Nucleus accumbens (tissue), 56 donors: Measurements from ENCODE around the gene FBXL12.
A peak's percentile ranks its signal among the peaks of the same experiment; 100 is the strongest.
"Not testable (repeated sequence)": the region's sequence is repeated elsewhere in the genome, so short reads cannot be mapped to it uniquely, and the experiment has no call there.

Experiments
- DNase-seq, 56 donors: peaks; one replicate each; lab custom pipeline; 2025; lab: John Stamatoyannopoulos, UW

FBXL12 gene

DNA sequence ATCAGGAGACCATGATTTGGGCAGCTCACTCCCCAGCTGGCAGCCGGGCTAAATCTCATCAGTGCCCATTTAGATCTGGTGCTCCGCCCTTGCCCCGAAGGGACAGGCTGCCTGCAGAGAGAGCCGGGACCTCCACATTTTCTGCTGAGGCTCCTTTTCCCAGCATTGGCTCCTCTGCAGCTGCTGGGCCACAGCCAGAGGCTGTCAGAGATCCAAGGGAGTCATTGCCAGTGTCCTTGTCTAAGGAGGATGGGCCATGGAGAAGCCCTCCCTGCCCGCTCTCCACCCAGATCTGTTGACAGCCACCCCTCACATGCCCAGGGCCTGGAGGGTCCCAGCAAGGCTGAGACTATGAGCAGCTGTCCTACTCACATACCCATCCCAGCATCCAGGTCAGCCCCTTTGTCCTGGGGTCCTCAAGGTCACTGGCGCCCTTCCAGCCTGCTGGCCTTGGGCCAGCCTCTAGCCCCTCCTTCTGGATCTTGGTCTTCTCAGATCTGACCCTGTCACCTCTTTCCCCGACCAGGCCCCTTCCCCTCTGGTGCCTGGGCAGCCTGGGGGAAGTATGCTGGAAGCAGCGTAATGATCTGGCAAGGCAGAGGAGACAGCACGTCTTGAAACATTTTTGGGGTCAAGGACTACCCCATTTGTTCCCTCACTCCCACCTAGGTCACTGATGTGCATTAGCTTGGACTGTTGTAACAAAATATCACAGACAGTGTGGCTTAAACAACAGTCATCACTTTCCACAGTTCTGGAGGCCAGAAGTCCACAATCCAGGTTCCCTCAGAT is 24.2 kb upstream of the FBXL12 start:
- DNase-seq: peak in 8 of 56 donors; percentile 2 to 45 (median 12)

DNA sequence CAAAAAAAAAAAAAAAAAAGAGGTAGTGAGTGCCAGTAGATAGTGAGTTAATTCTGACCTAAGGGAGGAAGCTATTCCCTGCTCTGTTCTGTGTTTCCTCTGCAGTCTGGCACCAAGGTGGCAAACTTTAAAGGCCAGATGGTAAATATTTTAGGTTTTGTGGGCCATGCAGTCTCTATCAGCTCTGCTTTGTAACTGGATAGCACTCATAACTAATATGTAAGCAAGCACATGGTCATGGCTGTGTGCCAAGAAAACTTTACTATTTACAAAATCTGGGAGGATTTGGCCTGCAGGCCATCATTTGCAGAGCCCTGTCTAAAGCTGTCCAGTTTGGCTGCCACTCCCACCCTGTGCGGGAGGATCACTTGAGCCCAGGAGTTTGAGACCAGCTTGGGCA is 20.5 kb upstream of the FBXL12 start:
- DNase-seq: no peak

DNA sequence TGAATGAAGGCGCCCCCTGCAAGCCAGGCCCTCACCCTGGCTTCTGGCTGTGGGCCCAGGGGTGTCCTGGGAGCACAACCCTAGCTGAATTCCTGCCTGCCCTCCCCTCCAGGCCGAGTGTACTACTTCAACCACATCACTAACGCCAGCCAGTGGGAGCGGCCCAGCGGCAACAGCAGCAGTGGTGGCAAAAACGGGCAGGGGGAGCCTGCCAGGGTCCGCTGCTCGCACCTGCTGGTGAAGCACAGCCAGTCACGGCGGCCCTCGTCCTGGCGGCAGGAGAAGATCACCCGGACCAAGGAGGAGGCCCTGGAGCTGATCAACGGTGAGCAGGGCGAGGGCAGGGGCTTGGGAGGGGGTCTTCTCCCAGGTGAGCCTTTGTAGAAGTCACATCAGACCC is 19.4 kb upstream of the FBXL12 start:
- DNase-seq: no peak

DNA sequence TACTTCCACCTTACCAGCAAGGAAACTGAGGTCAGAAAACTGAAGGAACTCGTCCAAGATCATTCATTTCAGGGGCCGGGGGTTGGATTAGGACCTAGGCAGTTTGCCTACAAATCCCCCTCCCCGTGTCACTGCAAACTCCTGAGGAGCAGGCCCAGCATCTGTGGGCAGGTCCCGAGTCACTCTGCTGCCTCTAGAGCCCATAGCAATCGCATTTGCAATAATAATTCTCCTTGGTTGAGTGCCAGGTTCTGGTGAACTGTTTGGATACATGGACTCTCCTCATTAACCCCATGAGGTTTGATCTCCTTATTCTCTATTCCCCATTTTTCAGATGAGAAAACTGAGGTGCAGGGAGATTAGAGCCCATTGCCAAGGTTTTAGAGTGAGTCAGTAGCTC is 17.1 kb upstream of the FBXL12 start:
- no peak for DNase-seq

DNA sequence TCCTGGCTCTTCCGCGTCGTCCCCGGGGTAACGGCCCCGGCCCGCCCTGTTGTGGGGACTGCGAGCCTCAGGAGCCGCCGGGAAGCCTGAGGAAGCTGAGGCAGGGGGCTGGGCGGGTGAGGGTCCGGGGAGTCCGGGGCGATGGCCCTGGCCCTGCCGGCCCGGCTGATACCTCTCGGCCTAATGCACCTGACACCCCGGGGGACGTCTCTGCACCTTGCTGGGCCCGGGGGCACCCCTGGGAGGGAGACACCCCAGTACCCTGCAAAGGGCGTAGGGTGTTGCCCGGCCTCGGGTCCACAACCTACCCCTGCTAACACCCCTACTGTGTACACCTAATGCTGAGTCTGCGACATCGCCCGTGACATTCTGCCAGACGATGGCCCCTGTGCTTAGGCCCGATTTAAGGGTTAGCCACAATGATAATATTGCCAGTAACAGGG is 16.6 kb upstream of the FBXL12 start:
- DNase-seq: peak in 6 of 56 donors; percentile 26 to 47 (median 34)

DNA sequence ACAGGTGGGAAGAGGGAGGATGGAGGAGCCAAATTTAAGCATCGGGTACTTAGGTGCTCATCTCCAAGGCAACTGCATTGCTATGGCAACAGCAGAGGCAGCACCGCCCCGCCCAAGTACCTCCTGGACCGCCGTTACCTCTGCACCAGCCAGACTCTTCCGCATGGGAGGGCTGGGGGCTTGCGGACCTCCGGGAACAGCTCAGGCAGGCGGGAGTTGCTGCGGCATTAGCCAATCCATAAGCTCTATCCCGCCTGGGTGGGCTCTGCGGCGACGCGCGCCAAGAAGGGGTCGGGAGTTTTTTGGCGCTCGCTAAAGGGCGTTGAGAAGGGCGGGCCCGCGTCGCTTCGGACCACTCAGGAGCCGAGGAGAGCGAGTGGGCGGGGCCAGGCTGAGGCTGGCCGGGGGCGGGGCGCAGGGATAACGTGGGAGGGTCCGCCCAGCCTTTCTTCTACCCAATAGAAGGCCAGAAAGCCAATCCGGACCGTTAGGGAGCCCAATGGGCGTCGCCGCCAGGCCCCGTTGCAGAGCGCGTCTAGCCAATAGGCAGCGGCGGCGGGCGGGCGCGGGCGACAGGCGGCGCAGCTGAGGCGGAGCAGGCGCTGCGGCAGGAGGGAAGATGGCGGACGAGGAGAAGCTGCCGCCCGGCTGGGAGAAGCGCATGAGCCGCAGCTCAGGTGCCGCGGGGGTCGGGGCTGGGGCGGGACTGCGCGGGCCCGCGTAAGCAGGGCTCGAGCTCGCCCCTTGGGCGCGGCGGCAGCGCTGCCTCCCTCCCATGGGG is 16.0 kb upstream of the FBXL12 start, which contains the start of gene PIN1:
TSS of gene PIN1 (plus strand) at position 593 of the 781 bp plus-strand sequence. CDS start at position 620, 27 bp downstream.
- DNase-seq: peak; percentile 74 to 99 (median 97)

- DNase-seq: peak in 3 of 56 donors; percentile 38 to 63 (median 55)
Measured at GRCh38 chr19:9834307-9834725, 15.4 kb upstream of the FBXL12 start.

- no peak for DNase-seq
Measured at GRCh38 chr19:9828551-9829063, 9.7 kb upstream of the FBXL12 start.

DNA sequence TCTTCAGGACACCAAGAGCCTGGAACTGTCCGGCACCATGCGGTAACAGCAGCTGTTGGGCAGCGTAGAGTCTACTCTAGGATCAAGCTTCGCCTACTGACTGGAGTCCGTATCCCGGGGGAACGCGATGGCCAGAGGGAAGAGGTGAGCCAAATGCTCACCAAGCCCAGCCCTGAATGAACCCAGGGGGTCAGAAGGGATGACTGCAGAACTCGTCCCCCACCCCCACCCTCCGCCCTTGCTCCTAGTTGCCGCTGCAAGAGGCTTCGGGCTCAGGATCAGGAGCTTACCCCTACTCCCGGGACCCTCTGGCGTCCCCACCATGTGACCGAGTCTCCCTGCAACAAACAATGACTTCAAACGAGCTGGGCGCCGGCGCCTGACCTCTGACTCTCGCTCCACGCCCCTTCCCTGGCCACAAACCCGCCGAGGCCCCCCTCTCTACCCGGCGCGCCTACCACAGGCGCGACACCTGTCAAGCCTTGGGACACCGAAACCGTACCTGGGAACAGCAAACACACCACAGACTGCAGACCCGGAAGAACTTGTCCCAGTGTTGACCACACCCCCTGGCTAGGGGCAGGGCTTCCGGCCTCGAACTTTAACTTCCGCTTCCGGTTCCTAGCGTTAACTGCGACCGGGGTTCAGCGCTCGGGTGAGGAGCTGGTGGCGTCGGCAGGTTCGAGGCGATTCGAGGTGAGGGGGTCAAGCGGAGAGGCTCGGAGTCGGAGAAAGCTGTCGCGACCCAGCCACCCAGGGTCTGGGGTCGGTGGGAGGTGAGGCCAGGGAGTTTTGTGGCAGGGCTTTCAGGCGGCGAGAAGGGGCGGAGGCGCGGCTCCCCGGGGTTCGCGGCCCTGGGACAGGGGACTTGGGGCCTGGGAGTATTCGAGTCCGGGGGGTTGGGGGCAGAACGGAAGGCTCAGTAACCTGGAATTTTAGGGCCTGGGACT is 8.7 kb upstream of the FBXL12 start, which contains the start of gene UBL5:
TSS of gene UBL5 (plus strand) at position 630 of the 950 bp plus-strand sequence. CDS start 420 bp downstream, outside the sequence.
- DNase-seq: peak in 55 of 56 donors; percentile 32 to 93 (median 85)

DNA sequence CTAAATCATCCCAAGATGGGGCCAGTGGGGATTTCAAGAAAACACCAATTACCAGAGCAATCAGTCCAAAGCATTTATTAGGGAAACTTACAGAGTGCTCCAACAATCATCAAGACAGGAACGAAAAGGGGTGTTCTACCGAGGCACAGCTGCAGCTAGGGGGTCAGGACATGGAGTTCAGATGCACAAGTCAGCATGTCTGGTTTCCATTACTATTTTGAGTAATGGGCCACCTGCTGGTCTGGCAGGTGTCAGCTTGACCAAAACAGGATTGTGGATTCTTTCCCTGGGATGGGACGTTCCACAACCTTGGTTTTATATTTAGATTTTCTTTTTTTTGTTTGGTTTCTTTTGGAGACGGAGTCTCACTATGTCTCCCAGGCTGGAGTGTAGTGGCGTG is 4.9 kb upstream of the FBXL12 start:
- no peak for DNase-seq

DNA sequence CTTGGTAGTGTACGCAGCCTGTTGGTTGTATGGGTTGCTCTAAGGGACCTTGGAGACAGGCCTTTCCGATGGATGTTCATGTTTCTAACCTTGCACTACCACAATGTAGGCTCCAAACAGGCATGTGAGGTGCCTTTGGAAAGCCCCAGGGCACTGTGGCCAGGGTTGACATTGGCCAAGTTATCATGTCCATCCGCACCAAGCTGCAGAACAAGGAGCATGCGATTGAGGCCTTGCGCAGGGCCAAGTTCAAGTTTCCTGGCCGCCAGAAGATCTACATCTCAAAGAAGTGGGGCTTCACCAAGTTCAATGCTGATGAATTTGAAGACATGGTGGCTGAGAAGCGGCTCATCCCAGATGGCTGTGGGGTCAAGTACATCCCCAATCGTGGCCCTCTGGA is 1.2 kb upstream of the FBXL12 start:
- DNase-seq: not testable (repeated sequence)

- DNase-seq: no peak
Measured at GRCh38 chr19:9819596-9819909, 674 bp upstream of the FBXL12 start.

- DNase-seq: peak in 1 of 56 donors; percentile 29
Measured at GRCh38 chr19:9818175-9818733, 625 bp downstream of the FBXL12 start.

DNA sequence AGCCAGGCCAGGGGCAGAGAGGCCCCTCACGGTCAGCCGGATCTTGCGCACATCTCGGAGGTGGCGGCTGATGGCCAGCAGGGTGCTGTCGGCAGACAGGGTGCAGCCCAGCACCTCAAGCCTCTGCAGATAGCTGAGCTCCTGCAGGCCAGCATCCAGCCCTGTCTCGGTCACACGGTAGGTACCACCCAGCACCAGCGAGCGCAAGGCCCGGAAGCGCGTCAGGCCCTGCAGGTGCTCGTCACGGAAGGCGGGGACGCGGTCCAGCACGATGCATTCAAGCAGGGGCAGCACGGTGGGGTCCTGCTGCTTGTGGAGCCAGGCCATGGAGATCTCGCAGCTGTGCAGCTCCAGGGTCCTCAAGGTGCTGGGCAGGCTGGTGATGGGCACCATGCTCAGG is 7.7 kb downstream of the FBXL12 start:
- DNase-seq: no peak

- DNase-seq: no peak
Measured at GRCh38 chr19:9808855-9809824, 9.7 kb downstream of the FBXL12 start.

GRCh38 chr19:9806803-9807202 is 12.1 kb downstream of the FBXL12 start:
- DNase-seq: no peak

DNA sequence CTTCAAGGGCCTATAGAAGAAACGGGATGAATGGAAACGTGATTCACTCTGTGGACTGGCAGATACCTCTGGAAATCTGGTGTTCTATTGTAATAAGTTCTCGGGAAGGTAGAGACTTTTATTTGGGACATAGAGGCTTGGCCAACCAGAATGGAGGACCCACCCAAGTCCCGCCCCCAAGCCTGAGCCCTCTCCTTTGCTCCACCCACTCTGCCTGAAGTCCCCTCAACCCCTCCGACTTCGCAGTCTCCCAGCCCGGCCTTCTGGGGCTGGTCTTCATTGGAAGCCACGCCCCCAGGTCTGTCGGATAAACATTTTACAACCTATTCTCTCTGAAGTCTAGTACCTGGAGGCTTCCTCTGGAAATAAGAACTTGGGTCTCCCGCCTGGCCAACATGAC is 16.9 kb downstream of the FBXL12 start:
- no peak for DNase-seq

- no peak for DNase-seq
Measured at GRCh38 chr19:9799162-9799561, 19.7 kb downstream of the FBXL12 start.

- no peak for DNase-seq
Measured at GRCh38 chr19:9797871-9798270, 21.0 kb downstream of the FBXL12 start.
